Heart left ventricle (tissue), 13 donors: ENCODE measurements around the gene GTF3C1.

Experiments
- POLR2A ChIP-seq, 2 donors: fragments of 450-650 bp; IDR thresholded peaks; one replicate each; pipeline ENCODE4 v1.6.1; 2017; ENCODE audit warnings: antibody characterized with exemption in 2 of 2, mild to moderate bottlenecking in 2 of 2, moderate library complexity in 2 of 2
- TF ChIP-seq, protein P1 (sequence below), 12 donors: fragments of 200-600 bp; sonication (generic) in 4 of 12; IDR thresholded peaks; one replicate each; pipeline versions ENCODE4 v1.5.0 to v1.8.0; 2018 to 2022; ENCODE audit warnings: antibody characterized with exemption in 12 of 12, mild to moderate bottlenecking in 5 of 12
- donor health status: ischemic (EF 13 %, LVEDD 7.1; RV severe dilation, severe dysfunction).
- donor health status: DM: no; HTN: yes; CAD: no.
- donor health status: DM: no; HTN: no; CAD: no.
- donor health status: ischemic (EF 25% LVEDD 6.9; RV normal size, moderate dysfunction).
- donor health status: ischemic (EF 25% LVEDD 5.7; RV mildly dilated, moderate dysfunction).
- donor health status: ischemic (EF 35%, LVEDD 5.7; RV mildly dilated, moderate dysfunction).
- donor health status: nonischemic (EF 11% LVEDD 7.7; RV severe dilation, severe dysfunction).
- donor health status: DM: yes; HTN: yes; CAD: no.
- donor health status: PGD.
- donor health status: ischemic (EF 29% LVEDD 5.4; RV normal size, mild dysfunction).
- donor health status: nonischemic (EF 23%, LVEDD 6.1; RV moderate dilation, normal function).

DNA sequence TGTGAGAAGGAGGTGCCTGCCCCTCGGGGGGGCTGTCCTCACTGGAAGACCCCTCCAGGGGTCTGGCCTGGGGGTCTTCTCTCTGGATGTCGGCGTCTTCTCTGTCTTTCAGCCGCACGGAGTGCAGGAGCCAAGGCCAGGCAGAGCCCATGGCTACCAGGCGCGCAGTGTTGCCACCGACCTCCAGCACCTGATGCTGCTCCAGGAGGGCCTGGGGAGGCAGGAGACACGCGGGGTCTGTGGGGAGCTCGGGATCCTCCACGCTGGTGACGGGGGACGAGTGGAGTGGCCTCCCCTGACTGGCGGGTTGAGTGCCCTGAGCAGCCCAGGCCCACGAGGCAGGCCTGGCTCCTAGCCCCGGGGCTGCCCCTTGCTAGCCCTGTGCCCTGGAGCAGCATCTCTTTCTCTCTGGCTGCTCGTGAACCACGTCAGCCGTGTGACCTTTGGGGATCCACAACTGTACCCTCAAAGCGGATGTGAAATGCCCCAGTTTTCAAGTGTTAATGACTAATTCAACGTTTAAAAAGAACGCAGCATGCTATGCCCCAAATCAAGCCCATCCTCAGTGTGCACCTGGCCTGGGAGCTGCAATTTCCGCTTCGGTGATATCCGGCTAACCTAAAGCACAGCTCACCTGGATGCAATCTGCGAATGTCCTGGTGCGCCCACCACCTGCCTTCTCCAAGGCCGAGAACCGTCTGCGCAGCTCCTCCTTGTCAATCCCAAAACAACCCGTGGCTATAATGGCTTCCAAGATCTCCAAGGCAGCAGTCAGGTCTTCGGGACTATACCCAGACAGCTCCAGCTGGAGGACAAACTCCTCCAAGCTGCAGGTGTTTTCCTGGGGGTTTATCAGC is 84.9 kb downstream of the GTF3C1 start:
- TF ChIP-seq, protein P1, sequence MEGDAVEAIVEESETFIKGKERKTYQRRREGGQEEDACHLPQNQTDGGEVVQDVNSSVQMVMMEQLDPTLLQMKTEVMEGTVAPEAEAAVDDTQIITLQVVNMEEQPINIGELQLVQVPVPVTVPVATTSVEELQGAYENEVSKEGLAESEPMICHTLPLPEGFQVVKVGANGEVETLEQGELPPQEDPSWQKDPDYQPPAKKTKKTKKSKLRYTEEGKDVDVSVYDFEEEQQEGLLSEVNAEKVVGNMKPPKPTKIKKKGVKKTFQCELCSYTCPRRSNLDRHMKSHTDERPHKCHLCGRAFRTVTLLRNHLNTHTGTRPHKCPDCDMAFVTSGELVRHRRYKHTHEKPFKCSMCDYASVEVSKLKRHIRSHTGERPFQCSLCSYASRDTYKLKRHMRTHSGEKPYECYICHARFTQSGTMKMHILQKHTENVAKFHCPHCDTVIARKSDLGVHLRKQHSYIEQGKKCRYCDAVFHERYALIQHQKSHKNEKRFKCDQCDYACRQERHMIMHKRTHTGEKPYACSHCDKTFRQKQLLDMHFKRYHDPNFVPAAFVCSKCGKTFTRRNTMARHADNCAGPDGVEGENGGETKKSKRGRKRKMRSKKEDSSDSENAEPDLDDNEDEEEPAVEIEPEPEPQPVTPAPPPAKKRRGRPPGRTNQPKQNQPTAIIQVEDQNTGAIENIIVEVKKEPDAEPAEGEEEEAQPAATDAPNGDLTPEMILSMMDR (IDR thresholded peaks at IDR 0.05) = no peak
- TF ChIP-seq POLR2A (IDR thresholded peaks at IDR 0.05) = no peak
